Tibial artery (tissue), 4 donors: ENCODE data around the gene MYH7B.

ENCODE experiments used
- DNase-seq, 2 donors: peaks; one replicate each; pipeline ENCODE4 v3.0.0-alpha.2; 2019
- H3K27ac ChIP-seq, 2 donors: fragments of 200-600 bp; sonication (generic) in 1 of 2; 1 replicate in 1 of 2; 2 replicates in 1 of 2; pipeline ENCODE4 v1.5.1; 2018 to 2019; ENCODE audit warnings: mild to moderate bottlenecking in 1 of 2
- H3K27me3 ChIP-seq, 2 donors: fragments of 200-600 bp; sonication (generic) in 1 of 2; one replicate each; pipeline versions ENCODE4 v1.5.1 to v1.6.0; 2016 to 2019
- H3K36me3 ChIP-seq, 3 donors: fragments of 200-600 bp; sonication (generic) in 2 of 3; one replicate each; pipeline ENCODE4 v1.5.1; 2016 to 2019; ENCODE audit warnings: mild to moderate bottlenecking in 2 of 3
- H3K4me1 ChIP-seq, 4 donors: fragments of 200-600 bp; sonication (generic) in 2 of 4; 1 replicate in 3 of 4; 2 replicates in 1 of 4; pipeline ENCODE4 v1.5.1; 2016 to 2019
- H3K4me3 ChIP-seq, 2 donors: fragments of 200-600 bp; sonication (generic) in 1 of 2; 1 replicate in 1 of 2; 2 replicates in 1 of 2; pipeline ENCODE4 v1.5.1; 2018 to 2019; ENCODE audit warnings: mild to moderate bottlenecking in 2 of 2
- H3K9me3 ChIP-seq, 3 donors: fragments of 200-600 bp; sonication (generic) in 1 of 3; one replicate each; pipeline ENCODE4 v1.5.1; 2016 to 2019
- intact Hi-C: fragments of 100-400 bp; cut with DNase I; formaldehyde crosslinking; loops from one replicate; pipeline ENCODE4 v1.15.0; 2023; ENCODE audit warnings: low total_unique reads
- TF ChIP-seq, protein P1 (sequence below), 2 experiments: fragments of 200-600 bp in 1 of 2; fragments of 450-650 bp in 1 of 2; IDR thresholded peaks; one replicate each; pipeline ENCODE4 v1.5.1; 2017 to 2019; ENCODE audit warnings: antibody characterized with exemption in 2 of 2, mild to moderate bottlenecking in 1 of 2, moderate library complexity in 1 of 2

The MYH7B gene

DNA sequence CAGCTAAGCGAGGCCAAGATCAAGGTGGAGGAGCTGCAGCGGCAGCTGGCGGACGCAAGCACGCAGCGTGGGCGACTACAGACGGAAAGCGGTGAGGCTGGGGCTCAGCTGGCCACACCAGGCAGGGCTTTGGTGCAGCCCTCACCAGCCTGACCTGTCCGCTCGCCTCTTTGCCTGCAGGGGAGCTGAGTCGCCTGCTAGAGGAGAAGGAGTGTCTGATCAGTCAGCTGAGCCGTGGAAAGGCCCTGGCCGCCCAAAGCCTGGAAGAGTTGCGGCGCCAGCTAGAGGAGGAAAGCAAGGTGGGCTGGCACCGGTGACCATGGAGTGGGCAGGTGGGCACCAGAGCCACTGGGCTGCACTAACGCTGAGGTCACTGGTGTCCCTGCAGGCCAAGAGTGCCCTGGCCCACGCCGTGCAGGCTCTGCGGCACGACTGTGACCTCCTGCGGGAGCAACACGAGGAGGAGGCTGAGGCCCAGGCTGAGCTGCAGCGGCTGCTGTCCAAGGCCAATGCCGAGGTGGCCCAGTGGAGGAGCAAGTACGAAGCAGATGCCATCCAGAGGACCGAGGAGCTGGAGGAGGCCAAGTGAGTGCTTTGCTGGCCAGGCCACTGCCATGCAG, 42.8 kb downstream of the MYH7B start:
- H3K27me3 ChIP-seq: no peaks in the 10 kb centered on the region
- TF ChIP-seq, protein P1, sequence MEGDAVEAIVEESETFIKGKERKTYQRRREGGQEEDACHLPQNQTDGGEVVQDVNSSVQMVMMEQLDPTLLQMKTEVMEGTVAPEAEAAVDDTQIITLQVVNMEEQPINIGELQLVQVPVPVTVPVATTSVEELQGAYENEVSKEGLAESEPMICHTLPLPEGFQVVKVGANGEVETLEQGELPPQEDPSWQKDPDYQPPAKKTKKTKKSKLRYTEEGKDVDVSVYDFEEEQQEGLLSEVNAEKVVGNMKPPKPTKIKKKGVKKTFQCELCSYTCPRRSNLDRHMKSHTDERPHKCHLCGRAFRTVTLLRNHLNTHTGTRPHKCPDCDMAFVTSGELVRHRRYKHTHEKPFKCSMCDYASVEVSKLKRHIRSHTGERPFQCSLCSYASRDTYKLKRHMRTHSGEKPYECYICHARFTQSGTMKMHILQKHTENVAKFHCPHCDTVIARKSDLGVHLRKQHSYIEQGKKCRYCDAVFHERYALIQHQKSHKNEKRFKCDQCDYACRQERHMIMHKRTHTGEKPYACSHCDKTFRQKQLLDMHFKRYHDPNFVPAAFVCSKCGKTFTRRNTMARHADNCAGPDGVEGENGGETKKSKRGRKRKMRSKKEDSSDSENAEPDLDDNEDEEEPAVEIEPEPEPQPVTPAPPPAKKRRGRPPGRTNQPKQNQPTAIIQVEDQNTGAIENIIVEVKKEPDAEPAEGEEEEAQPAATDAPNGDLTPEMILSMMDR (IDR thresholded peaks at IDR 0.05): no peak
- no peak overlapping the region for H3K27ac ChIP-seq
- no peaks in the 10 kb centered on the region for H3K9me3 ChIP-seq
- peaks cover 60 to 96% (median 93%) of the 10 kb centered on the region in 3 donors for H3K36me3 ChIP-seq
- DNase-seq: no peak
- no peaks in the 10 kb centered on the region for H3K4me1 ChIP-seq
- no peak overlapping the region for H3K4me3 ChIP-seq
- intact Hi-C loops: no loop called here

DNA sequence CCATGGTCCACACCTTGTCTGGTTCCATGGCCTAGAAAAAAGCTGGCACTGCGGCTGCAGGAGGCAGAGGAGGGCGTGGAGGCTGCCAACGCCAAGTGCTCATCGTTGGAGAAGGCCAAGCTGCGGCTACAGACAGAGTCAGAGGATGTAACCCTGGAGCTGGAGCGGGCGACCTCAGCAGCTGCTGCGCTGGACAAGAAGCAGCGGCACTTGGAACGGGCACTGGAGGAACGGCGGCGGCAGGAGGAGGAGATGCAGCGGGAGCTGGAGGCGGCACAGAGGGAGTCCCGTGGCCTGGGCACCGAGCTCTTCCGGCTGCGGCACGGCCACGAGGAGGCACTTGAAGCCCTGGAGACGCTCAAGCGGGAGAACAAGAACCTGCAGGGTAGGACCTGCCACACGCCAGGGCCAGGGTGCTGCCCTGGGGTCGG, 43.4 kb downstream of the MYH7B start:
- H3K9me3 ChIP-seq: no peaks in the 10 kb centered on the region
- TF ChIP-seq, protein P1 (IDR thresholded peaks at IDR 0.05): no peak
- H3K4me3 ChIP-seq: no peak overlapping the region
- DNase-seq: no peak
- intact Hi-C loops: no loop called here
- H3K27me3 ChIP-seq: no peaks in the 10 kb centered on the region
- H3K36me3 ChIP-seq: peaks cover 60 to 96% (median 93%) of the 10 kb centered on the region in 3 donors
- H3K27ac ChIP-seq: no peak overlapping the region
- no peaks in the 10 kb centered on the region for H3K4me1 ChIP-seq

DNA sequence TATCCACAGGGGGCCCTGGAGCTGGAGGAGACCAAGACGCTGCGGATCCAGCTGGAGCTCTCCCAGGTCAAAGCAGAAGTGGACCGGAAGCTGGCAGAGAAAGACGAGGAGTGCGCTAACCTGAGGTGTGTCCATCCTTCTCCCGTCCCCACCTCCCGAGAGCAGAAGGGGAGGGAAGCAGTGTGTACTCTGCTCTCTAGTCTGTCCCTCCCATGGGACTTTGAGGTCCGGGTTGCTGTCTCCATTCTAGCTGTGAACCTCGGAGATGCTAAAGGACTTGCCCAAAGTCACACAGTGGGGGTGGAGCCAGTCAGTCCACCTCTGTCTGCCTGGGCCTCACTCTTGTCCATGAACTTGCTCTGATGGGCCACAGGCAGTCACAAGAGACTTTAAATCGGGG, 44.1 kb downstream of the MYH7B start:
- Histone ChIP-seq H3K36me3 (peaks cover 60 to 96% (median 93%) of the 10 kb centered on the region in 3 donors), H3K27ac (no peak overlapping the region), H3K27me3 (no peaks in the 10 kb centered on the region), H3K4me3 (no peak overlapping the region), H3K4me1 (no peaks in the 10 kb centered on the region), H3K9me3 (no peaks in the 10 kb centered on the region)
- no peak for DNase-seq
- TF ChIP-seq, protein P1 (IDR thresholded peaks at IDR 0.05): no peak
- intact Hi-C loops: no loop called here

DNA sequence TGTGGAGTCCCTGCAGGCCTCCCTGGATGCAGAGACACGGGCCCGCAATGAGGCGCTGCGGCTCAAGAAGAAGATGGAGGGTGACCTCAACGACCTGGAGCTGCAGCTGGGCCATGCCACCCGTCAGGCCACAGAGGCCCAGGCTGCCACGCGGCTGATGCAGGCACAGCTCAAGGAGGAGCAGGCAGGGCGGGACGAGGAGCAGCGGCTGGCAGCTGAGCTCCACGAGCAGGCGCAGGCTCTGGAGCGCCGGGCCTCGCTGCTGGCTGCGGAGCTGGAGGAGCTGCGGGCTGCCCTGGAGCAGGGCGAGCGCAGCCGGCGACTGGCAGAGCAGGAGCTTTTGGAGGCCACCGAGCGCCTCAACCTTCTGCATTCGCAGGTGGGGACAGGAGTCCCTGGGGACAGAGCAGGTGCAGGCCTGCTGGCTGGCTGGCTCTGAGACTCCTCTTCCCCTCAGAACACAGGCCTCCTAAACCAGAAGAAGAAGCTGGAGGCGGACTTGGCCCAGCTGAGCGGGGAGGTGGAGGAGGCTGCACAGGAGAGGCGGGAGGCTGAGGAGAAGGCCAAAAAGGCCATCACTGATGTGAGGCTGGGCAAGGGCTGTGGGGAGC, 44.7 kb downstream of the MYH7B start:
- H3K27me3 ChIP-seq: no peaks in the 10 kb centered on the region
- H3K9me3 ChIP-seq: no peaks in the 10 kb centered on the region
- no peak overlapping the region for H3K4me3 ChIP-seq
- TF ChIP-seq, protein P1 (IDR thresholded peaks at IDR 0.05): no peak
- H3K4me1 ChIP-seq: no peaks in the 10 kb centered on the region
- peaks cover 64 to 96% (median 93%) of the 10 kb centered on the region in 3 donors for H3K36me3 ChIP-seq
- no peak for DNase-seq
- H3K27ac ChIP-seq: no peak overlapping the region
- intact Hi-C loops: no loop called here

- intact Hi-C loops: no loop called here
- Histone ChIP-seq H3K27me3 (no peaks in the 10 kb centered on the region), H3K27ac (no peak overlapping the region), H3K4me3 (no peak overlapping the region), H3K36me3 (peaks cover 61 to 96% (median 93%) of the 10 kb centered on the region in 3 donors), H3K9me3 (no peaks in the 10 kb centered on the region), H3K4me1 (no peaks in the 10 kb centered on the region)
- TF ChIP-seq, protein P1 (IDR thresholded peaks at IDR 0.05): no peak
- DNase-seq: no peak
Measured at GRCh38 chr20:35000922-35001595, 45.4 kb downstream of the MYH7B start.
